WTC11 (cell line): ENCODE measurements around the gene LCN15. TPM values are rescaled to one million over a fixed set of nuclear protein-coding genes. Genes with fewer than 3 reads are reported as not detected.
A peak's percentile ranks its signal among the peaks of the same experiment; 100 is the strongest.

Experiments used
- ATAC-seq: fragments of 200-7000 bp; cut with Tn5 transposase; 2 replicates; pipeline ENCODE4 v1.10.0; 2021; ENCODE audit warnings: mild to moderate bottlenecking, moderate library complexity
- CTCF ChIA-PET: fragments of 300-600 bp; sonication (Branson Sonifier 250); formaldehyde crosslinking; loops from one replicate; lab custom pipeline; 2021; ENCODE audit warnings: antibody characterized with exemption; lab: Charles Lee
- POLR2A ChIA-PET: fragments of 350-600 bp; sonication (Branson Sonifier 250); formaldehyde crosslinking; loops from one replicate; lab custom pipeline; 2021; ENCODE audit warnings: antibody characterized with exemption; lab: Charles Lee
- DNase-seq: peaks from one replicate; pipeline ENCODE4 v3.0.0; 2021; ENCODE audit warnings: low spot score
- H3K27ac Mint-ChIP-seq: 2 replicates; pipeline ENCODE4 v1.8.0; 2021; ENCODE audit warnings: mixed read lengths
- H3K27me3 Mint-ChIP-seq: 2 replicates; pipeline ENCODE4 v1.8.0; 2021; ENCODE audit warnings: low read depth, mild to moderate bottlenecking, moderate library complexity, mixed read lengths
- H3K36me3 Mint-ChIP-seq: 2 replicates; pipeline ENCODE4 v1.8.0; 2021; ENCODE audit warnings: mixed read lengths
- H3K4me1 Mint-ChIP-seq: 2 replicates; pipeline ENCODE4 v1.8.0; 2022; ENCODE audit warnings: mixed read lengths
- H3K4me3 Mint-ChIP-seq: 2 replicates; pipeline ENCODE4 v1.8.0; 2021; ENCODE audit warnings: mild to moderate bottlenecking, moderate library complexity, mixed read lengths
- H3K9me3 Mint-ChIP-seq: 2 replicates; pipeline ENCODE4 v1.8.0; 2021; ENCODE audit warnings: mixed read lengths
- ATF2 ChIP-seq: sonication (generic); formaldehyde crosslinking; IDR thresholded peaks from 2 replicates; pipeline ENCODE4 v1.8.1; 2022; ENCODE audit warnings: low read depth, missing genetic modification reagents, borderline replicate concordance
- CBFB ChIP-seq: sonication (generic); formaldehyde crosslinking; IDR thresholded peaks from 2 replicates; pipeline ENCODE4 v1.8.1; 2022; ENCODE audit warnings: mild to moderate bottlenecking, low read depth, missing genetic modification reagents
- CREM ChIP-seq: sonication (generic); formaldehyde crosslinking; IDR thresholded peaks from 2 replicates; pipeline ENCODE4 v1.8.1; 2022; ENCODE audit warnings: mild to moderate bottlenecking, missing genetic modification reagents, moderate library complexity
- FOXJ3 ChIP-seq: sonication (generic); formaldehyde crosslinking; IDR thresholded peaks from 2 replicates; pipeline ENCODE4 v1.9.0; 2021; ENCODE audit warnings: missing genetic modification reagents, mild to moderate bottlenecking, borderline replicate concordance
- GTF2I ChIP-seq: fragments of 250-450 bp; sonication (Bioruptor Pico); conservative IDR thresholded peaks from 2 replicates; pipeline ENCODE4 v1.4.0; 2021; ENCODE audit warnings: mild to moderate bottlenecking
- HMGA2 ChIP-seq: fragments of 250-450 bp; sonication (Bioruptor Pico); IDR thresholded peaks from 2 replicates; pipeline ENCODE4 v1.4.0; 2021; ENCODE audit warnings: mild to moderate bottlenecking, moderate library complexity
- IRF1 ChIP-seq: sonication (generic); formaldehyde crosslinking; IDR thresholded peaks from 2 replicates; pipeline ENCODE4 v1.8.0; 2023; ENCODE audit warnings: missing genetic modification reagents
- JUN ChIP-seq: sonication (generic); formaldehyde crosslinking; IDR thresholded peaks from 2 replicates; pipeline ENCODE4 v1.8.0; 2023; ENCODE audit warnings: mild to moderate bottlenecking, missing genetic modification reagents
- KAT7 ChIP-seq: sonication (generic); formaldehyde crosslinking; IDR thresholded peaks from 2 replicates; pipeline ENCODE4 v1.8.1; 2023; ENCODE audit warnings: missing genetic modification reagents, mild to moderate bottlenecking, borderline replicate concordance
- NR1H2 ChIP-seq: sonication (generic); formaldehyde crosslinking; IDR thresholded peaks from 2 replicates; pipeline ENCODE4 v1.9.0; 2021; ENCODE audit warnings: mild to moderate bottlenecking, moderate library complexity, missing genetic modification reagents
- NR2C2 ChIP-seq: sonication (generic); formaldehyde crosslinking; IDR thresholded peaks from 2 replicates; pipeline ENCODE4 v1.8.0; 2022; ENCODE audit warnings: mild to moderate bottlenecking, missing genetic modification reagents
- PRRX2 ChIP-seq: fragments of 250-450 bp; sonication (Bioruptor Pico); IDR thresholded peaks from 2 replicates; pipeline ENCODE4 v1.8.0; 2021; ENCODE audit warnings: mild to moderate bottlenecking
- RELA ChIP-seq: sonication (generic); formaldehyde crosslinking; IDR thresholded peaks from 2 replicates; pipeline ENCODE4 v1.8.1; 2022; ENCODE audit warnings: missing genetic modification reagents, mild to moderate bottlenecking, borderline replicate concordance
- SMAD3 ChIP-seq: sonication (generic); formaldehyde crosslinking; IDR thresholded peaks from 2 replicates; pipeline ENCODE4 v1.8.0; 2022; ENCODE audit warnings: missing genetic modification reagents, mild to moderate bottlenecking, borderline replicate concordance
- SMAD4 ChIP-seq: sonication (generic); formaldehyde crosslinking; IDR thresholded peaks from 2 replicates; pipeline ENCODE4 v1.8.0; 2022; ENCODE audit warnings: mild to moderate bottlenecking, missing genetic modification reagents
- SOX15 ChIP-seq: fragments of 250-450 bp; sonication (Bioruptor Pico); IDR thresholded peaks from 2 replicates; pipeline ENCODE4 v1.9.0; 2021; ENCODE audit warnings: mild to moderate bottlenecking
- TCF7 ChIP-seq: sonication (generic); formaldehyde crosslinking; IDR thresholded peaks from 2 replicates; pipeline ENCODE4 v1.8.0; 2022; ENCODE audit warnings: mild to moderate bottlenecking, low read depth, missing genetic modification reagents, moderate library complexity
- ZBTB21 ChIP-seq: sonication (generic); formaldehyde crosslinking; IDR thresholded peaks from 2 replicates; pipeline ENCODE4 v1.8.1; 2023; ENCODE audit warnings: mild to moderate bottlenecking, missing genetic modification reagents, borderline replicate concordance
- ZNF121 ChIP-seq: sonication (generic); formaldehyde crosslinking; IDR thresholded peaks from 2 replicates; pipeline ENCODE4 v1.8.0; 2023; ENCODE audit warnings: missing genetic modification reagents
- ZNF232 ChIP-seq: sonication (generic); formaldehyde crosslinking; IDR thresholded peaks from 2 replicates; pipeline ENCODE4 v1.8.0; 2022; ENCODE audit warnings: mild to moderate bottlenecking, missing genetic modification reagents
- ZNF416 ChIP-seq: fragments of 250-450 bp; sonication (Bioruptor Pico); IDR thresholded peaks from 2 replicates; pipeline ENCODE4 v1.9.0; 2021; ENCODE audit warnings: mild to moderate bottlenecking, inconsistent platforms
- ZSCAN18 ChIP-seq: fragments of 250-450 bp; sonication (Bioruptor Pico); IDR thresholded peaks from 2 replicates; pipeline ENCODE4 v2.1.2; 2022; ENCODE audit warnings: mild to moderate bottlenecking, moderate library complexity
- total RNA-seq: library from RNA; stranded (reverse); gene quantifications from 3 replicates; pipeline ENCODE4 v1.2.3, GENCODE V29; 2021
- TF ChIP-seq, protein P1 (sequence below): fragments of 250-450 bp; sonication (Bioruptor Pico); conservative IDR thresholded peaks from 2 replicates; pipeline ENCODE4 v1.9.0; 2021; ENCODE audit warnings: mild to moderate bottlenecking
- TF ChIP-seq, protein P2 (sequence below): sonication (generic); formaldehyde crosslinking; IDR thresholded peaks from 2 replicates; pipeline ENCODE4 v1.8.0; 2023; ENCODE audit warnings: mild to moderate bottlenecking, missing genetic modification reagents
- TF ChIP-seq, protein P3 (sequence below): fragments of 200-600 bp; IDR thresholded peaks from 2 replicates; pipeline ENCODE4 v1.8.0; 2022; ENCODE audit warnings: antibody characterized with exemption

LCN15 gene
- total RNA-seq, 1 experiment from 2014 or later = 0.52 TPM

DNA sequence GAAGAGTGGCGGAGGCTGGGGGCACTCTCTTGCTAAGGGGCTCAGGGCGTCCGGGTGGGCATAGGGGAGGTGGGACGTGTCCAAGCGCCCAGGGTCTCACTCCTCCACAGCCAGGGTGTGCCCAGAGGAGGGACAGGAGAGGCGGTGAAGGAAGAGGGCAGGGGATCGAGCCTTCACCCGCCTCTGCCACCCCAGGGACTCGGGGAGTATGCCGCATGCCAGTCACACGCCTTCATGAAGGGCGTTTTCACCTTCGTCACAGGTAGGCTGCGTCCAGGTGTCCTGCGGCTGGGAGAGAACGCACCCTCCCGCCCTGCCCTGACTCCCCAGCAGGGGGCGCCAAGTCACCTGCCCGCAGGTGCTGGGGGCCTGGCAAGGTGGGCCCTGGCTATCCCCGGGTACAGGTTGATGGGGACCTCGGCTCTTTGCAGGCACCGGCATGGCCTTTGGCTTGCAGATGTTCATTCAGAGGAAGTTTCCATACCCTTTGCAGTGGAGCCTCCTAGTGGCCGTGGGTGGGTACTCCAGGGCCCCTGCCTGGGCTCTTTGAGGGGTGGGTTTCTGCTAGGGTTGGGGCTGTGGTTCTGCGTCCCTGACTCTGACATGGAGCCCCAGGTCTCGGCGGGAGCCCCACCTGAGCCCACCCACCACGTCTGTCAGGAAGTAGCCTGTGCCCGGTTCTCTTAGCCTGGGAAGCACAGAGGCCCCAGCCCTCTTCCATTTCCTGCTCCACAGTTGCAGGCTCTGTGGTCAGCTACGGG, 27.4 kb upstream of the LCN15 start:
- Mint-ChIP-seq H3K4me1 (peaks cover 26% of the 10 kb centered on the region), H3K4me3 (peak overlapping the region; percentile 78), H3K27me3 (peaks cover 11% of the 10 kb centered on the region), H3K27ac (peak overlapping the region; percentile 41; the same call in 1 of the 2 replicates), H3K36me3 (peaks cover 3% of the 10 kb centered on the region; the same call in 1 of the 2 replicates), H3K9me3 (no peaks in the 10 kb centered on the region)
- DNase-seq (peak; percentile 90), ATAC-seq (peak; percentile 27)
- POLR2A ChIA-PET = no interaction called here
- CTCF ChIA-PET = interaction anchor here (0.7 to 3.1 kb wide), 9 partner anchors 9 to 238 kb away, joined by 3 to 28 read pairs (median 4); partner anchors contain the start of genes AJM1 and RABL6
- TF ChIP-seq HMGA2 (CRISPR knock-in tag) (no peak), ZNF416 (CRISPR knock-in tag) (no peak), NR1H2 (no peak), PRRX2 (CRISPR knock-in tag) (no peak), ZNF121 (peak; percentile 71), ZSCAN18 (no peak), RELA (no peak), ATF2 (CRISPR knock-in tag) (no peak), SMAD3 (CRISPR knock-in tag) (0 out of 2 replicates have a peak, but pooled peaks have one; percentile 20), SMAD4 (no peak), CREM (CRISPR knock-in tag) (no peak), GTF2I (CRISPR knock-in tag) (no peak), NR2C2 (CRISPR knock-in tag) (peak; percentile 16; the same call in 1 of the 2 replicates), TCF7 (no peak), IRF1 (CRISPR knock-in tag) (no peak; the same call in 1 of the 2 replicates), CBFB (CRISPR knock-in tag) (no peak), SOX15 (no peak), ZNF232 (CRISPR knock-in tag) (peak; percentile 59; the same call in 1 of the 2 replicates), JUN (CRISPR knock-in tag) (peak; percentile 69; the same call in 1 of the 2 replicates), KAT7 (CRISPR knock-in tag) (0 out of 2 replicates have a peak, but pooled peaks have one; percentile 27), ZBTB21 (CRISPR knock-in tag) (no peak), FOXJ3 (no peak)
- TF ChIP-seq, protein P1, sequence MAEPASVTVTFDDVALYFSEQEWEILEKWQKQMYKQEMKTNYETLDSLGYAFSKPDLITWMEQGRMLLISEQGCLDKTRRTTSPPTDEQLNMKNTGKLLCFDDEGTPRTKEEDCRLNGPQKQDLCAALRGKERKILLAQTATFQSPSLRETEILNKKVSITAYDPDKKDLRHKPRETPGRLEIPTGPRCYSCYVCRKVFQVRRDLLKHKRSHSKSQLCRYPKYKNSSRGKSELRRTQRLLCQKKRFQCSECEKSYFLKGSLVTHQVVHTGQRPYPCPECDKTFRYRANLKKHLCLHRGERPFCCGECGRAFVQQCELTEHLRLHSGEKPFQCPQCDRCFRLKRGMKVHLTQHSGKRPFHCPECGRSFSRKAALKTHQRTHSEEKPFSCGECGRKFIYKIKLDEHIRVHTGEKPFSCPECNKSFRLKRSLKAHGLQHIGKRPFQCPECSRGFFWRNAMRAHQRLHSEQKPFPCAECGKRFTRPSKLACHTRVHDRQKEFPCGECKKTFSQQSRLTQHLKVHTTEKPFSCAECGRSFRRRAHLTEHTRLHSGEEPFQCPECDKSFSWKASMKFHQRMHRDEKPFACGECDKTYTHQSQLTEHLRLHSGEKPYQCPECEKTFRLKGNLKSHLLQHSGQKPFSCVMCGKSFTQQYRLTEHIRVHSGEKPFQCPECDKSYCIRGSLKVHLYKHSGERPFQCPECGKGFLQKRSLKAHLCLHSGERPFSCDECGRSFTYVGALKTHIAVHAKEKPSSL = no peak
- TF ChIP-seq, protein P2, sequence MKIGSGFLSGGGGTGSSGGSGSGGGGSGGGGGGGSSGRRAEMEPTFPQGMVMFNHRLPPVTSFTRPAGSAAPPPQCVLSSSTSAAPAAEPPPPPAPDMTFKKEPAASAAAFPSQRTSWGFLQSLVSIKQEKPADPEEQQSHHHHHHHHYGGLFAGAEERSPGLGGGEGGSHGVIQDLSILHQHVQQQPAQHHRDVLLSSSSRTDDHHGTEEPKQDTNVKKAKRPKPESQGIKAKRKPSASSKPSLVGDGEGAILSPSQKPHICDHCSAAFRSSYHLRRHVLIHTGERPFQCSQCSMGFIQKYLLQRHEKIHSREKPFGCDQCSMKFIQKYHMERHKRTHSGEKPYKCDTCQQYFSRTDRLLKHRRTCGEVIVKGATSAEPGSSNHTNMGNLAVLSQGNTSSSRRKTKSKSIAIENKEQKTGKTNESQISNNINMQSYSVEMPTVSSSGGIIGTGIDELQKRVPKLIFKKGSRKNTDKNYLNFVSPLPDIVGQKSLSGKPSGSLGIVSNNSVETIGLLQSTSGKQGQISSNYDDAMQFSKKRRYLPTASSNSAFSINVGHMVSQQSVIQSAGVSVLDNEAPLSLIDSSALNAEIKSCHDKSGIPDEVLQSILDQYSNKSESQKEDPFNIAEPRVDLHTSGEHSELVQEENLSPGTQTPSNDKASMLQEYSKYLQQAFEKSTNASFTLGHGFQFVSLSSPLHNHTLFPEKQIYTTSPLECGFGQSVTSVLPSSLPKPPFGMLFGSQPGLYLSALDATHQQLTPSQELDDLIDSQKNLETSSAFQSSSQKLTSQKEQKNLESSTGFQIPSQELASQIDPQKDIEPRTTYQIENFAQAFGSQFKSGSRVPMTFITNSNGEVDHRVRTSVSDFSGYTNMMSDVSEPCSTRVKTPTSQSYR (CRISPR knock-in tag) = peak; percentile 26; the same call in 1 of the 2 replicates
- TF ChIP-seq, protein P3, sequence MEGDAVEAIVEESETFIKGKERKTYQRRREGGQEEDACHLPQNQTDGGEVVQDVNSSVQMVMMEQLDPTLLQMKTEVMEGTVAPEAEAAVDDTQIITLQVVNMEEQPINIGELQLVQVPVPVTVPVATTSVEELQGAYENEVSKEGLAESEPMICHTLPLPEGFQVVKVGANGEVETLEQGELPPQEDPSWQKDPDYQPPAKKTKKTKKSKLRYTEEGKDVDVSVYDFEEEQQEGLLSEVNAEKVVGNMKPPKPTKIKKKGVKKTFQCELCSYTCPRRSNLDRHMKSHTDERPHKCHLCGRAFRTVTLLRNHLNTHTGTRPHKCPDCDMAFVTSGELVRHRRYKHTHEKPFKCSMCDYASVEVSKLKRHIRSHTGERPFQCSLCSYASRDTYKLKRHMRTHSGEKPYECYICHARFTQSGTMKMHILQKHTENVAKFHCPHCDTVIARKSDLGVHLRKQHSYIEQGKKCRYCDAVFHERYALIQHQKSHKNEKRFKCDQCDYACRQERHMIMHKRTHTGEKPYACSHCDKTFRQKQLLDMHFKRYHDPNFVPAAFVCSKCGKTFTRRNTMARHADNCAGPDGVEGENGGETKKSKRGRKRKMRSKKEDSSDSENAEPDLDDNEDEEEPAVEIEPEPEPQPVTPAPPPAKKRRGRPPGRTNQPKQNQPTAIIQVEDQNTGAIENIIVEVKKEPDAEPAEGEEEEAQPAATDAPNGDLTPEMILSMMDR = peak; percentile 98
